WTC11 (cell line): ENCODE results near the gene GRK3. TPM values are rescaled to one million over a fixed set of nuclear protein-coding genes. Genes with fewer than 3 reads are reported as not detected.

Source experiments
- ATAC-seq: fragments of 200-7000 bp; cut with Tn5 transposase; 2 replicates; pipeline ENCODE4 v1.10.0; 2021; ENCODE audit warnings: mild to moderate bottlenecking, moderate library complexity
- CTCF ChIA-PET: fragments of 300-600 bp; sonication (Branson Sonifier 250); formaldehyde crosslinking; loops from one replicate; lab custom pipeline; 2021; ENCODE audit warnings: antibody characterized with exemption; lab: Charles Lee
- POLR2A ChIA-PET: fragments of 350-600 bp; sonication (Branson Sonifier 250); formaldehyde crosslinking; loops from one replicate; lab custom pipeline; 2021; ENCODE audit warnings: antibody characterized with exemption; lab: Charles Lee
- DNase-seq: peaks from one replicate; pipeline ENCODE4 v3.0.0; 2021; ENCODE audit warnings: low spot score
- H3K27ac Mint-ChIP-seq: 2 replicates; pipeline ENCODE4 v1.8.0; 2021; ENCODE audit warnings: mixed read lengths
- H3K27me3 Mint-ChIP-seq: 2 replicates; pipeline ENCODE4 v1.8.0; 2021; ENCODE audit warnings: low read depth, mild to moderate bottlenecking, moderate library complexity, mixed read lengths
- H3K36me3 Mint-ChIP-seq: 2 replicates; pipeline ENCODE4 v1.8.0; 2021; ENCODE audit warnings: mixed read lengths
- H3K4me1 Mint-ChIP-seq: 2 replicates; pipeline ENCODE4 v1.8.0; 2022; ENCODE audit warnings: mixed read lengths
- H3K4me3 Mint-ChIP-seq: 2 replicates; pipeline ENCODE4 v1.8.0; 2021; ENCODE audit warnings: mild to moderate bottlenecking, moderate library complexity, mixed read lengths
- H3K9me3 Mint-ChIP-seq: 2 replicates; pipeline ENCODE4 v1.8.0; 2021; ENCODE audit warnings: mixed read lengths
- ATF2 ChIP-seq: sonication (generic); formaldehyde crosslinking; IDR thresholded peaks from 2 replicates; pipeline ENCODE4 v1.8.1; 2022; ENCODE audit warnings: low read depth, missing genetic modification reagents, borderline replicate concordance
- CBFB ChIP-seq: sonication (generic); formaldehyde crosslinking; IDR thresholded peaks from 2 replicates; pipeline ENCODE4 v1.8.1; 2022; ENCODE audit warnings: mild to moderate bottlenecking, low read depth, missing genetic modification reagents
- CREB1 ChIP-seq: sonication (generic); formaldehyde crosslinking; IDR thresholded peaks from 2 replicates; pipeline ENCODE4 v1.8.0; 2023; ENCODE audit warnings: mild to moderate bottlenecking, missing genetic modification reagents
- E2F1 ChIP-seq: sonication (generic); formaldehyde crosslinking; IDR thresholded peaks from 2 replicates; pipeline ENCODE4 v1.8.0; 2022; ENCODE audit warnings: mild to moderate bottlenecking, missing genetic modification reagents
- E2F4 ChIP-seq: sonication (generic); formaldehyde crosslinking; IDR thresholded peaks from 2 replicates; pipeline ENCODE4 v1.8.1; 2022; ENCODE audit warnings: low read depth, mild to moderate bottlenecking, moderate library complexity, missing genetic modification reagents, borderline replicate concordance
- E2F5 ChIP-seq: sonication (generic); formaldehyde crosslinking; IDR thresholded peaks from 2 replicates; pipeline ENCODE4 v1.8.1; 2022; ENCODE audit warnings: mild to moderate bottlenecking, moderate library complexity, missing genetic modification reagents
- ETV6 ChIP-seq: sonication (generic); formaldehyde crosslinking; IDR thresholded peaks from 2 replicates; pipeline ENCODE4 v1.8.1; 2022; ENCODE audit warnings: mild to moderate bottlenecking, missing genetic modification reagents
- JUN ChIP-seq: sonication (generic); formaldehyde crosslinking; IDR thresholded peaks from 2 replicates; pipeline ENCODE4 v1.8.0; 2023; ENCODE audit warnings: mild to moderate bottlenecking, missing genetic modification reagents
- KAT7 ChIP-seq: sonication (generic); formaldehyde crosslinking; IDR thresholded peaks from 2 replicates; pipeline ENCODE4 v1.8.1; 2023; ENCODE audit warnings: missing genetic modification reagents, mild to moderate bottlenecking, borderline replicate concordance
- MXD4 ChIP-seq: fragments of 250-450 bp; sonication (Bioruptor Pico); IDR thresholded peaks from 2 replicates; pipeline ENCODE4 v1.8.0; 2021; ENCODE audit warnings: mild to moderate bottlenecking, moderate library complexity, borderline replicate concordance
- NFE2L1 ChIP-seq: sonication (generic); formaldehyde crosslinking; IDR thresholded peaks from 2 replicates; pipeline ENCODE4 v1.8.1; 2023; ENCODE audit warnings: missing genetic modification reagents
- NFYB ChIP-seq: sonication (generic); formaldehyde crosslinking; conservative IDR thresholded peaks from 2 replicates; pipeline ENCODE4 v1.8.0; 2022; ENCODE audit warnings: low read depth, missing genetic modification reagents
- NR2C2 ChIP-seq: sonication (generic); formaldehyde crosslinking; IDR thresholded peaks from 2 replicates; pipeline ENCODE4 v1.8.0; 2022; ENCODE audit warnings: mild to moderate bottlenecking, missing genetic modification reagents
- PRRX2 ChIP-seq: fragments of 250-450 bp; sonication (Bioruptor Pico); IDR thresholded peaks from 2 replicates; pipeline ENCODE4 v1.8.0; 2021; ENCODE audit warnings: mild to moderate bottlenecking
- RORB ChIP-seq: fragments of 250-450 bp; sonication (Bioruptor Pico); IDR thresholded peaks from 2 replicates; pipeline ENCODE4 v1.9.0; 2021; ENCODE audit warnings: mild to moderate bottlenecking
- USF2 ChIP-seq: sonication (generic); formaldehyde crosslinking; IDR thresholded peaks from 2 replicates; pipeline ENCODE4 v1.8.1; 2023; ENCODE audit warnings: mild to moderate bottlenecking, missing genetic modification reagents, moderate library complexity
- ZBTB21 ChIP-seq: sonication (generic); formaldehyde crosslinking; IDR thresholded peaks from 2 replicates; pipeline ENCODE4 v1.8.1; 2023; ENCODE audit warnings: mild to moderate bottlenecking, missing genetic modification reagents, borderline replicate concordance
- ZNF317 ChIP-seq: sonication (generic); formaldehyde crosslinking; IDR thresholded peaks from 2 replicates; pipeline ENCODE4 v1.8.1; 2023; ENCODE audit warnings: low read depth, mild to moderate bottlenecking, moderate library complexity, missing genetic modification reagents, borderline replicate concordance
- ZSCAN18 ChIP-seq: fragments of 250-450 bp; sonication (Bioruptor Pico); IDR thresholded peaks from 2 replicates; pipeline ENCODE4 v2.1.2; 2022; ENCODE audit warnings: mild to moderate bottlenecking, moderate library complexity
- total RNA-seq: library from RNA; stranded (reverse); gene quantifications from 3 replicates; pipeline ENCODE4 v1.2.3, GENCODE V29; 2021

Gene GRK3
- total RNA-seq, 1 experiment from 2014 or later, result 27.1 TPM

GRCh38 chr22:25545672-25546071 is 18.8 kb upstream of the GRK3 start:
- TF ChIP-seq NR2C2 (CRISPR knock-in tag), result no peak
- TF ChIP-seq NFE2L1 (CRISPR knock-in tag), result no peak
- no peak for TF ChIP-seq PRRX2 (CRISPR knock-in tag)
- TF ChIP-seq E2F1 (CRISPR knock-in tag), result no peak
- no peak for TF ChIP-seq RORB (CRISPR knock-in tag)
- TF ChIP-seq ZBTB21 (CRISPR knock-in tag), result no peak
- TF ChIP-seq ZSCAN18 (CRISPR knock-in tag), result no peak
- TF ChIP-seq MXD4 (CRISPR knock-in tag), result no peak
- no peak for TF ChIP-seq KAT7
- TF ChIP-seq CBFB (CRISPR knock-in tag), result no peak
- TF ChIP-seq, all 79 proteins: peak for 0
- CTCF ChIA-PET, result interaction anchor here (1.0 kb wide), 1 partner anchor 227 kb away, joined by 4 read pairs; no protein-coding TSS in a partner anchor
- peaks cover 5% of the 10 kb centered on the region for H3K4me1 Mint-ChIP-seq
- H3K36me3 Mint-ChIP-seq, result peaks cover under 1% of the 10 kb centered on the region; the same call in 1 of the 2 replicates
- ATAC-seq (no peak), DNase-seq (no peak)
- peaks cover 10% of the 10 kb centered on the region for H3K9me3 Mint-ChIP-seq
- POLR2A ChIA-PET, result no interaction called here
- no peaks in the 10 kb centered on the region; the same call in none of the 2 replicates for H3K27me3 Mint-ChIP-seq
- H3K4me3 Mint-ChIP-seq, result no peak overlapping the region
- no peak overlapping the region for H3K27ac Mint-ChIP-seq

- Mint-ChIP-seq H3K36me3 (peaks cover 4% of the 10 kb centered on the region; the same call in 1 of the 2 replicates), H3K4me1 (peaks cover 5% of the 10 kb centered on the region), H3K9me3 (peaks cover 11% of the 10 kb centered on the region), H3K27me3 (no peaks in the 10 kb centered on the region; the same call in none of the 2 replicates), H3K4me3 (no peak overlapping the region), H3K27ac (no peak overlapping the region)
- DNase-seq (no peak), ATAC-seq (no peak)
- ChIA-PET POLR2A (no interaction called here), CTCF (interaction anchor here (0.6 to 1.0 kb wide), 2 partner anchors 180 to 226 kb away, joined by 3 to 4 read pairs; no protein-coding TSS in a partner anchor)
- TF ChIP-seq JUN (CRISPR knock-in tag), result no peak
- no peak for TF ChIP-seq ETV6 (CRISPR knock-in tag)
- no peak for TF ChIP-seq ZBTB21 (CRISPR knock-in tag)
- no peak for TF ChIP-seq NFYB
These were observed 18.2 kb upstream of the GRK3 start for GRCh38 chr22:25546242-25546641.

- peaks cover 4% of the 10 kb centered on the region; the same call in 1 of the 2 replicates for H3K36me3 Mint-ChIP-seq
- TF ChIP-seq ATF2 (no peak), E2F4 (CRISPR knock-in tag) (no peak), USF2 (CRISPR knock-in tag) (no peak), CBFB (CRISPR knock-in tag) (no peak), ZSCAN18 (CRISPR knock-in tag) (no peak), ZNF317 (CRISPR knock-in tag) (no peak), E2F5 (CRISPR knock-in tag) (no peak), CREB1 (CRISPR knock-in tag) (no peak)
These were observed 17.7 kb upstream of the GRK3 start for GRCh38 chr22:25546751-25547150.

More at GRCh38 chr22:25546751-25547150, 17.7 kb upstream of the GRK3 start:
- ATAC-seq (no peak), DNase-seq (no peak)
- ChIA-PET POLR2A (no interaction called here), CTCF (interaction anchor here (0.6 kb wide), 1 partner anchor 180 kb away, joined by 3 read pairs; no protein-coding TSS in a partner anchor)
- no peak overlapping the region for H3K27ac Mint-ChIP-seq
- no peak overlapping the region for H3K4me3 Mint-ChIP-seq
- H3K27me3 Mint-ChIP-seq, result no peaks in the 10 kb centered on the region; the same call in none of the 2 replicates
- peaks cover 9% of the 10 kb centered on the region for H3K9me3 Mint-ChIP-seq
- H3K4me1 Mint-ChIP-seq, result peaks cover 5% of the 10 kb centered on the region
